Measurements from ENCODE around the gene GATAD2A. TPM values are rescaled to one million over a fixed set of nuclear protein-coding genes. Genes with fewer than 3 reads are reported as not detected.

Gene GATAD2A
- total RNA-seq, 1 donor, result 44.5 TPM

DNA sequence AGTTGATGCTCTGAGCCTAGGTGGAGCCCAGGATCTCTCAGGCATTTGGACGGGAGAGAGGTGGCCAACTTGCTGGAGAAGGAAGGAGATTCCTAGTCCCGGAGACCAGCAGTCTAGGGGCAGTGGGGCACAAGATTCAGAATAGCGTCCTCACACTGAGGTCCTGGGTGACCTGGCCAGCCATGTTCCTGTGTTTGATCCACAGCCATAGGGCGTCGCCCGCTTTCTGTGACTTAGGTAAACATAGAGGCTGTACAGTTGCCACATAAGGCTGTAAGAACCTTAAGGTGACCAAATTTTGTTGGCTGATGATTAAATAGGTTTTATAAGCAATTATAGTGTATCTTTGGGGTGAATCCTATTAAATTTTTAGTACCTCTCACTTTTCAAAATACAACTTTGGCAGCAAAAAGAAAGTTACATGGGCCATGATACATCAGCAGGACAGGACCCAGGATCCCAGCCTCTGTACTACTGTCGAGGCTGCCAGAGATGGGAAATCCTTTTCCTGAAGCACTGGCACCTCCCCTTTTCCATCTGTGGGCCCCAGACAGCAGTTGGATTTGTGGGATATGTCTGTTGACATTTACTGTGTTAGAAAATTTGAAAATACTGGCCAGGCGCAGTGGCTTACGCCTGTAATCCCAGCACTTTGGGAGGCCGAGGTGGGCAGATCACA, 72.4 kb downstream of the GATAD2A start:
- TF ChIP-seq, protein P1, sequence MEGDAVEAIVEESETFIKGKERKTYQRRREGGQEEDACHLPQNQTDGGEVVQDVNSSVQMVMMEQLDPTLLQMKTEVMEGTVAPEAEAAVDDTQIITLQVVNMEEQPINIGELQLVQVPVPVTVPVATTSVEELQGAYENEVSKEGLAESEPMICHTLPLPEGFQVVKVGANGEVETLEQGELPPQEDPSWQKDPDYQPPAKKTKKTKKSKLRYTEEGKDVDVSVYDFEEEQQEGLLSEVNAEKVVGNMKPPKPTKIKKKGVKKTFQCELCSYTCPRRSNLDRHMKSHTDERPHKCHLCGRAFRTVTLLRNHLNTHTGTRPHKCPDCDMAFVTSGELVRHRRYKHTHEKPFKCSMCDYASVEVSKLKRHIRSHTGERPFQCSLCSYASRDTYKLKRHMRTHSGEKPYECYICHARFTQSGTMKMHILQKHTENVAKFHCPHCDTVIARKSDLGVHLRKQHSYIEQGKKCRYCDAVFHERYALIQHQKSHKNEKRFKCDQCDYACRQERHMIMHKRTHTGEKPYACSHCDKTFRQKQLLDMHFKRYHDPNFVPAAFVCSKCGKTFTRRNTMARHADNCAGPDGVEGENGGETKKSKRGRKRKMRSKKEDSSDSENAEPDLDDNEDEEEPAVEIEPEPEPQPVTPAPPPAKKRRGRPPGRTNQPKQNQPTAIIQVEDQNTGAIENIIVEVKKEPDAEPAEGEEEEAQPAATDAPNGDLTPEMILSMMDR (IDR thresholded peaks at IDR 0.05; ENCODE audit: insufficient read depth, low read depth, low read length), result no peak
- no peak overlapping the region for H3K4me3 ChIP-seq (ENCODE audit: low read depth, low read length)
- DNase-seq (ENCODE audit: low read depth), result no peak

DNA sequence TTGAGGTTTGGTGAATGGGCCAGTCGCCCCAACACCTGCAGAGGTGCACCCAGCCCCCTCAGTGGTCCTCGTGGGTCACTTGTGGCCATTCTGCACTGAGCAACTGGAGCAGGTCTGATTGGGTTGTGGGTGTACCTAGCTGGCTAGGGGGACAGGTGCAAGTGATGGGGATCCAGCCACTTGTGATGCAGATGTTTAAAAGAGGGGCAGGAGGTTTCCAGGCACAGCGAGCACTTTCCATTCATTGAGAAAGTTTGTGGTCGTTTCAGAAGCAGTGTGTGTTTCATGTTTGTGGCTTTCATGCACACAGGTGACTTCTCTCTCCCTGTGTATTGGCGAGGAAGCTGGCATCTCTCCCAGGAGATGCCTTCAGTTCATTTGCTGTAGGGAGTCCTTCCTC, 75.2 kb downstream of the GATAD2A start:
- TF ChIP-seq, protein P1 (IDR thresholded peaks at IDR 0.05; ENCODE audit: insufficient read depth, low read depth, low read length), result no peak
- H3K4me3 ChIP-seq (ENCODE audit: low read depth, low read length), result no peak overlapping the region
- DNase-seq (ENCODE audit: low read depth), result no peak

DNA sequence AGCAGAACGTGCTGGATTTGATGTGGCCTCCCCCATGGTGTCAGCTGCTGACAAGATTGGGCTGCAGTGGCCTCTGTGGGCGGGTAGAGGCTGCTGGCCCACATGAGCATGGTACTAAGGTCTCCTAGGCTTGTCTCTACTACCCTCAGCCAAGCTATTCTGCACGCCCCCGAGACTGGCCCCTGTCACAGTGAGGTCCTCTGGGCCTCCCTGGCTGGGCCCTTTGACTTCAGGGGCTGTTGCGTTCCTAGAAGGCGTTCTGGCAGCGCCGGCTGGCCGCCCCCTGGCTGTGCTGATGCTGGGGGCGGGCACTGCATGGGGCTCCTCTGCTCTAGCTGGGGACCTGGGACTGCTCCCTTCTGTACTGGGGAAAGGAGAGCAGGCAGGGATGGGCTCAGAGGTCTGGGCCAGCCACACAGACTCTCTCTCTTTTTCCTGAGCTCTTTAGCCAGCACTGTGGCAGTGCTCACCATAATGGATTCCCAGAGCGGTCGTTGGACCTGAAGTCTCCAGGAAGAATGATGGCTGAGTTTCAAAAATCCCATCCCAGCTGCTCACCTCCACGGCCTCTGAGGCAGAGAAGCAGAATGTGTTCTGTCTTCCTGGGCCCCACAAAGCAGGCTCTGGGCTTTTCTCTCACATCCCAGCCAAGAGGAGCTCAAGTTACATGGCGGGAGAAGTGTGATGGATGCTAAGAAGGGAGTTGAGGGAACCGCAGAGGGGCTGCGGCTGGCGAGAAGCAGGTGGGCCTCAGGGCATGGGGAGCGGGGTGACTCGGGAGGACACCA, 77.5 kb downstream of the GATAD2A start:
- TF ChIP-seq, protein P1 (IDR thresholded peaks at IDR 0.05; ENCODE audit: insufficient read depth, low read depth, low read length), result no peak
- no peak overlapping the region for H3K4me3 ChIP-seq (ENCODE audit: low read depth, low read length)
- DNase-seq (ENCODE audit: low read depth), result no peak

DNA sequence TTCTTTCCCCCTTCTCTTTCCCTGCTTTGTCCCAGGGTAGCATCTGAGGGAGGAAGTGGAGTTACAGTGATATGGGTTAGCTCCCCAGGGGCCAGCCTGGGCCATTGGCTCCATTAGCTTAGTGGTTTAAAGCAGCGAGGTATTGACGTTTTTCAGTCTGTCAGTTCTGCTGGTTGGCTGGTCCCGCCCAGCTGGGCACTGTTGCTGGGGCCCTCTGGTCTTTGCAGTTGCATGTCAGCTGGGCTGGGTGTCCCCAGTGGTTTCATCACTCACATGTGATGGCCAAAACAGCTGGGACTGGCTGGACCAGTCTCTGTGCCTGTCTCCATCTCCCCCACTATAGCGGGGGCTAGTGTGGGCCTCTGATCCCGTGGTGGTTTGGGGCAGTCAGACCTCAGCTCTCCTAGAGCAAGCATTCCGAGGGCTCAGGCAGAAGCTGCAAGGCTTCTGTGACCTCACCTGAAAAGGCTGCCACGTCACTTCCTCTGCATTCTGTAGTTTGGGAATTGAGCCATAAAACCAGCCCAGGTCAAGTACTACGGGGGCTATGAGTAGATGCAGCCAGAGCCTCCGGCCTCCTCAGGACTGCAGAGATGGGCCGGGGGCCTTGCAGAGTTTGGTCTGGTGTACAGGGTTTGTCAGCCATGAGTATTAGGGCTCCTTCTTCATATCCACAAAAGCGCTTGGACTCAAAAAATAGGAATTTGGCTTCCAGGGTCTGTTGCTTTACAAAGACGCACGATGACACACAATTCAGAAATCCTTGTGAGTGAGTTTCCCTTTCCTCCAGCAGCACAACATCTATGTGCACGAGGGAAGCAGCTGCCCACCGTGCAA, 79.9 kb downstream of the GATAD2A start:
- DNase-seq (ENCODE audit: low read depth), result peak; percentile 40
- no peak overlapping the region for H3K4me3 ChIP-seq (ENCODE audit: low read depth, low read length)
- TF ChIP-seq, protein P1 (IDR thresholded peaks at IDR 0.05; ENCODE audit: insufficient read depth, low read depth, low read length), result no peak

DNA sequence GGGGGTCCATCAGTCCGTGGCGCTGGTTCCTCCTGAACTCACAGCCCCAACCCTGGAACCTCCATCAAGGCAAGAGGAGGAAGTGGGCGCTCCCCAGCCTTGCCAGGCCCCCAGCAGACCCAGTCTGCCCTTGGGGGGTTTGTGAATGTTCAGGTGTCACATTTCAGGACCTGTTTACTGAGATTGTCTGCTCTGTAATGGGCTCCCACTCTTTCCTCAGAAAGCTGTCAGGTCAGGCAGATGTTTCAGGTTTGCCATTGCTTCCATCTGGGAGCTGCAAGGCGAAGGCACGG, 80.5 kb downstream of the GATAD2A start:
- TF ChIP-seq, protein P1 (IDR thresholded peaks at IDR 0.05; ENCODE audit: insufficient read depth, low read depth, low read length), result no peak
- no peak overlapping the region for H3K4me3 ChIP-seq (ENCODE audit: low read depth, low read length)
- no peak for DNase-seq (ENCODE audit: low read depth)

DNA sequence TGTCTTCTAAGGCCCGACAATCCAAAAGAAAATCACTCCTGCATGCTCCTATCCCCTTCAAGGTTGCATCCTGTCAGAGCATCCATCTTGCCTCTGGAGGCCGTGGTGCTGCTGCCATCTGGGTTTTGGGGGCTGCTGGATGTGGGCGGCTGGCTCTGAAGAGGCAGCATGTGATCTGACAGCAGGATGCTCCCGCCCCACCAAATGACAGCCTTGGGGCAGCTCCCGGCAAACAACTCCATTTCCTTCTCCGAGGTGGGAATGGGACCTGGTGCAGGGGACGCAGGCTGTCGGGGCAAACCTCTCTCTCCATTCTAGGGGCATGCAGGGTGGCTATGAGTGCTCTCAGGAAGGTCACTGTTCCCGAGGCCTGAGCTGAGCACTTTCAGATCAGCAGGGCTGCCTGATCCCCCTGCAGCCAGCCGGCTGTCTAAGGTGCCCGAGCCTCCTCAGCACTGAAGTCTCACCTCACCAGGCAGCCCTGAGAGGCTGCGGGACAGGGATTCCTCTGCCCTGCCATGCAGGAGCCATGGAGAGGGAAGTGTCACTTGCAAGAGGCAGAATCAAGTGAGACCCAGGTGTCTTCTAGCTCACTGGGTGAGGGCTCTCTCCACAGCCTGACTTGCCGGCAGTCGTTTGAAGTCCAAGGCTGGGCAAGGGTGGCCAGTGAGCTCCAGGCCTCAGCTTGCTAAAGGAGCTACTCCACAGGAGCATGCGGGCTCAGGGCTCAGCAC, 81.0 kb downstream of the GATAD2A start:
- H3K4me3 ChIP-seq (ENCODE audit: low read depth, low read length), result no peak overlapping the region
- no peak for DNase-seq (ENCODE audit: low read depth)
- TF ChIP-seq, protein P1 (IDR thresholded peaks at IDR 0.05; ENCODE audit: insufficient read depth, low read depth, low read length), result no peak

Measured in fibroblast of villous mesenchyme (primary cell).